GM10266 (cell line): ENCODE results near the gene EYA3.

Experiments
- DNase-seq: peaks from one replicate; pipeline ENCODE4 v3.0.0; 2012; ENCODE audit errors: extremely low spot score
- CTCF ChIP-seq: IDR thresholded peaks from 2 replicates; pipeline ENCODE4 v1.5.1; 2012; ENCODE audit warnings: mild to moderate bottlenecking, low read depth; ENCODE audit not compliant: control insufficient read depth, insufficient read depth; ENCODE audit errors: missing control alignments

Gene EYA3

DNA sequence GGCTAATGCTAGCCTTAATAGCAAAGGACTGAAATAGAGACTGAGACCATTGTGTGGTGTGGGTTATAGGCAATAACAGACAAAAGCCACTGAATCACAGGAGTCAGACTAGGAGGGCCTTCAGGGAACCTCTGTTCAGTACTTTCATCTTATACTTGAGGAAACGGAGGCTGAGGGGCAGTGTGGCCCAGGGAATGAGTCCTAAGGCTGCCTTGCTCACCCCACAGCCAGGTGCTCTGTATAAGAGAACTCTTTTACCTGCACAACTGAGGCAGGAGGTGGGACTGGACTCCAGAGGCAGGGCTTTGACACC, 150.9 kb downstream of the EYA3 start:
- DNase-seq: no peak
- TF ChIP-seq CTCF: no peak

DNA sequence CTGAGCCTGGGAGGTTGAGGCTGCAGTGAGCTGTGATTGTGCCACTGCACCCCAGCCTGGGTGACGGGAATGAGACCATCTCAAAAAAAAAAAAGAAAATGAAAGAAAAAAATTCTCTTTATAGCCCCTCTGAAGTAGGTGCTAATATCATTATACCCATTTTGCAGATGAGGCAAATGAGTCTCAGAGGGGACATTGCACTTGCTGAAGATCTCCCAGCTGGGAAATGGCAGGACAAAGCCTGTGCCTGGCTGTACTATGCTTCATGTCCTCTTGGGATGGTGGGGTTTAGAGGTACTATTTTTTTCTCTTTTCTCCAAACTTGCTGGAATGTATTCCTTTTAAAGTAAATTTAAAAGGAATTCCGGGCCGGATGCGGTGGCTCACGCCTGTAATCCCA, 152.0 kb downstream of the EYA3 start:
- DNase-seq: no peak
- TF ChIP-seq CTCF: no peak

GRCh38 chr1:27935721-27936120, 152.7 kb downstream of the EYA3 start:
- TF ChIP-seq CTCF: no peak
- DNase-seq: no peak

GRCh38 chr1:27934818-27935549, 153.4 kb downstream of the EYA3 start, which contains the start of gene SMPDL3B:
Gene SMPDL3B, plus strand, starts transcription at chr1:27935000. Its CDS starts 184 bp downstream, at chr1:27935184.
- no peak for DNase-seq
- TF ChIP-seq CTCF: no peak

DNA sequence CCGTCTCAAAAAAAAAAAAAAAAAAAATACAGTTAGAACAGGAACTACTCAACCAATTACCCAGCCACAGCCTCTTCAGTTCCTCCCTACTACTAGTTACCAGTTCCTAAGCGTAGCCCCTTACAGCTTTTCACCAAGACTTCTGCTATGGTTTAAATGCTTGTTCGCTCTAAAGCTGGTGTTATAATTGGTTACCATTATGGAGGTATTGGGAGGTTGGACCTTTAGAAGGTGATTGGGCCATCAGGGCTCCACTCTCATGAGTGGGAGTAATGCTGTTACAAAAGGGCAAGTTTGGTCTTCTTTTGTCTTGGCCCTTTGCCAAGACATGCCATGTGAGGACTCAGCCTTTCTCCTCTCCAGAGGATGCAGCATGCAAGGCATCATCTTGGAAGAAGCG, 156.7 kb downstream of the EYA3 start:
- no peak for TF ChIP-seq CTCF
- no peak for DNase-seq

GRCh38 chr1:27931184-27931583, 157.2 kb downstream of the EYA3 start:
- DNase-seq: no peak
- TF ChIP-seq CTCF: no peak

DNA sequence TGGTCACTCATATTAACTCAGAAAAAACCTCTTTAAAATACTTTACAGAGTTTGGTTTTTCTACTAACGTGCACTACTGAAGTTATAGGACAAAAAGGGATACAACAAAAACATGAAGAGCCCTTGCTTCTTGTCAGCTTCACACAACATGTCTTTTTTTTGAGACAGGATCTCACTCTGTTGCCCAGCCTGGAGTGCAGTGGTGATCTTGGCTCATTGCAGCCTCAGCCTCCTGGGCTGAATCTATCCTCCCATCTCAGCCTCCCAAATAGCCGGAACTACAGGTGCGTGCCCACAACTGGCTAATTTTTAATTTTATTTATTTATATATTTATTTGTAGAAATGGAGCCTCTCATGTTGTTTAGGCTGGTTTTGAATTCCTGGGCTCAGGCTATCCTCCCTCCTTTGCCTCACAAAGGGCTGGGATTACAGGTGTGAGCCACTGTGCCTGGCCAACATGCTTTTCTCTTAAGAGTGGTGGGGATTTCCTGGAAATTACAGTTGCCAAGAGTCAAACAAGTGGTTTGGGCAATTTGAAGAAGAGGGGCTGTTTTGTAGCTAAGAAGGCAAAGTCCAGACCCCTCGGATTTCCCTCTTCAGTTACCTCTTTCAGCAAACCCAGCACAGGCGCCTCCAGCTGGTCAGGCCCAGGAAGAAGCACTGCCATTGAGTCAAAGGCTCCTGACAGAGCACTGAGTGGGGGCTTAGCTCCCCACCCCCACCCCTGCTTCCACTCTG, 160.0 kb downstream of the EYA3 start:
- DNase-seq: no peak

More for the DNA sequence above, 160.0 kb downstream of the EYA3 start:
- TF ChIP-seq CTCF: peak; percentile 17
